ENCODE measurements around the gene VENTX. TPM values are rescaled to one million over a fixed set of nuclear protein-coding genes. Genes with fewer than 3 reads are reported as not detected.

The VENTX gene
- total RNA-seq, 1 experiment from 2014 or later = not detected

- Histone ChIP-seq H3K27me3 (ENCODE audit: control insufficient read depth, insufficient read depth, low read length) (peaks cover 3% of the 10 kb centered on the region; the same call in 1 of the 2 replicates), H3K27ac (ENCODE audit: low read length) (no peak overlapping the region), H3K4me1 (ENCODE audit: control insufficient read depth, insufficient read depth, low read length) (no peaks in the 10 kb centered on the region), H3K9me3 (ENCODE audit: control insufficient read depth, insufficient read depth, low read depth, low read length) (no peaks in the 10 kb centered on the region), H3K36me3 (ENCODE audit: control insufficient read depth, insufficient read depth, low read length) (no peaks in the 10 kb centered on the region), H3K4me3 (ENCODE audit: low read depth in 2 of 2, low read length in 2 of 2) (no peak overlapping the region)
- no TSS peak for BruUV-seq (replicated peaks)
- no peak for TF ChIP-seq CTCF (IDR thresholded peaks at IDR 0.05)
- TF ChIP-seq TCF7L2 (IDR thresholded peaks at IDR 0.05; ENCODE audit: low read depth, low read length) = no peak
- no peak for TF ChIP-seq REST (IDR thresholded peaks at IDR 0.05; ENCODE audit: insufficient read depth in 1 of 2, low read depth in 2 of 2, low read length in 1 of 2)
- no peak for TF ChIP-seq SIN3A (IDR thresholded peaks at IDR 0.05; ENCODE audit: borderline replicate concordance, insufficient read depth, low read depth, low read length)
- TF ChIP-seq POLR2AphosphoS5 (IDR thresholded peaks at IDR 0.05; ENCODE audit: low read depth, low read length) = no peak
- in situ Hi-C loops (cut with HindIII; ENCODE audit: low pct_unique_long_range_greater_than_20kb, low sequenced_read_pairs) = no loop called here
- ATAC-seq (no peak), DNase-seq (ENCODE audit: low read depth, low spot score) (no peak)
- intact Hi-C loops (cut with micrococcal nuclease; ENCODE audit: unreplicated experiment) = no loop called here
- ChIA-PET POLR2A (no interaction called here), CTCF (no interaction called here)
Observed at GRCh38 chr10:133225707-133226191, 11.9 kb upstream of the VENTX start.

GRCh38 chr10:133226251-133226808, 11.3 kb upstream of the VENTX start:
- ATAC-seq = no peak; the same call in 1 of the 2 replicates
- CTCF ChIA-PET = no interaction called here
- H3K4me3 ChIP-seq (ENCODE audit: low read depth in 2 of 2, low read length in 2 of 2) = no peak overlapping the region
- no peak for DNase-seq (ENCODE audit: low read depth, low spot score)
- H3K27me3 ChIP-seq (ENCODE audit: control insufficient read depth, insufficient read depth, low read length) = peaks cover 3% of the 10 kb centered on the region; the same call in 1 of the 2 replicates
- H3K9me3 ChIP-seq (ENCODE audit: control insufficient read depth, insufficient read depth, low read depth, low read length) = no peaks in the 10 kb centered on the region
- intact Hi-C loops (cut with micrococcal nuclease; ENCODE audit: unreplicated experiment) = no loop called here
- TF ChIP-seq POLR2AphosphoS5 (IDR thresholded peaks at IDR 0.05; ENCODE audit: low read depth, low read length) (no peak), SIN3A (IDR thresholded peaks at IDR 0.05; ENCODE audit: borderline replicate concordance, insufficient read depth, low read depth, low read length) (no peak), CTCF (IDR thresholded peaks at IDR 0.05) (no peak), REST (IDR thresholded peaks at IDR 0.05; ENCODE audit: insufficient read depth in 1 of 2, low read depth in 2 of 2, low read length in 1 of 2) (no peak), TCF7L2 (IDR thresholded peaks at IDR 0.05; ENCODE audit: low read depth, low read length) (no peak)
- no peaks in the 10 kb centered on the region for H3K36me3 ChIP-seq (ENCODE audit: control insufficient read depth, insufficient read depth, low read length)
- no peaks in the 10 kb centered on the region for H3K4me1 ChIP-seq (ENCODE audit: control insufficient read depth, insufficient read depth, low read length)
- POLR2A ChIA-PET = no interaction called here
- no peak overlapping the region for H3K27ac ChIP-seq (ENCODE audit: low read length)
- no TSS peak for BruUV-seq (replicated peaks)
- in situ Hi-C loops (cut with HindIII; ENCODE audit: low pct_unique_long_range_greater_than_20kb, low sequenced_read_pairs) = no loop called here

All from Panc1 (cell line).